Measurements from ENCODE around the gene P2RX6.

Gene P2RX6

DNA sequence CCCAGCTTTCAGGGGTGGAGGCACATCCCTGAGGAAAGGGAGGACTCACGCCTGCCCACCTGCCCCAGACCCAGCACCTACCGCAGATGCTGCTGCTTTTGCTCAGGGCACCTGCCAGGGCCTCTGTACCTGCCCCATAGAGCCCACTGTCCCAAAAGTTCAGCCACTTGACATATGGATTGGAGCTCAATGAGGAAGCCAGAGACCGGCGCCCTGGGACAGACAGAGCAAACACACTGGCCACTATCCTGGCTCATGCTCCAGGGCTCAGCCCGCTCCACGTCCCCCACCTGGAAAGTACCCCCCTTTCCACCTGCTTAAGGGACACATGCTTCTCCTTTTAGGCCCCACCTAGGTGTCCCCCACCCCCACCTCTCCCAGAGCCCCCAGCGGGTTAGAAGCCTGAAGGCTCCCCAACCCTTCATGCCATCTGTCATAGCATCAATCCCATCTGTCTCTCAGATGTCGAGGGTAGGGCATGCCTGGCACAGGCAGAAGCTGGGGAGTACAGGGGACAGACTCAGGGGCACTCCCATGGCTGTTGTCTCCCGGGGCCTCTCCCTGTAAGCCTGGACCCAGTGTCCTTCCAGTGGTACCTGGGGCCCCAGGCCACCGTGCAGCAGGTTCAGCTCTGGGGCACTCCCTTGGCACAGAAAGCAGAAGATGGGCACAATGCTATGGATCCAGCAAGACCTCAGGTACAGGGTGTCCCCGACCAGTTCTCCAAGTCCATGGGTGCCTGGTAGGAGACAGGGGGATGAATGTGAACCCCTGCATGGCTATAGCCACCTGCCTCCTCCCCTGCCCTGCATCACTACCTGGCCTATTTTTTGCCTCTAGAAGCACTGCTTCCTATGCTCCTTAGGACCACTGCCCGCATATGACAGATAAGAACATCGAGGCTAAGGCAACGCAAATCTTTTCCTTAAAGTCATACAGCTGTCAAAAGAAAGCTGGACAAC, 2.2 kb upstream of the P2RX6 start:
- no peak overlapping the region for H3K4me3 ChIP-seq (ENCODE audit: low read depth, low read length)
- TF ChIP-seq, protein P1, sequence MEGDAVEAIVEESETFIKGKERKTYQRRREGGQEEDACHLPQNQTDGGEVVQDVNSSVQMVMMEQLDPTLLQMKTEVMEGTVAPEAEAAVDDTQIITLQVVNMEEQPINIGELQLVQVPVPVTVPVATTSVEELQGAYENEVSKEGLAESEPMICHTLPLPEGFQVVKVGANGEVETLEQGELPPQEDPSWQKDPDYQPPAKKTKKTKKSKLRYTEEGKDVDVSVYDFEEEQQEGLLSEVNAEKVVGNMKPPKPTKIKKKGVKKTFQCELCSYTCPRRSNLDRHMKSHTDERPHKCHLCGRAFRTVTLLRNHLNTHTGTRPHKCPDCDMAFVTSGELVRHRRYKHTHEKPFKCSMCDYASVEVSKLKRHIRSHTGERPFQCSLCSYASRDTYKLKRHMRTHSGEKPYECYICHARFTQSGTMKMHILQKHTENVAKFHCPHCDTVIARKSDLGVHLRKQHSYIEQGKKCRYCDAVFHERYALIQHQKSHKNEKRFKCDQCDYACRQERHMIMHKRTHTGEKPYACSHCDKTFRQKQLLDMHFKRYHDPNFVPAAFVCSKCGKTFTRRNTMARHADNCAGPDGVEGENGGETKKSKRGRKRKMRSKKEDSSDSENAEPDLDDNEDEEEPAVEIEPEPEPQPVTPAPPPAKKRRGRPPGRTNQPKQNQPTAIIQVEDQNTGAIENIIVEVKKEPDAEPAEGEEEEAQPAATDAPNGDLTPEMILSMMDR (IDR thresholded peaks at IDR 0.05; ENCODE audit: low read depth, low read length): no peak

DNA sequence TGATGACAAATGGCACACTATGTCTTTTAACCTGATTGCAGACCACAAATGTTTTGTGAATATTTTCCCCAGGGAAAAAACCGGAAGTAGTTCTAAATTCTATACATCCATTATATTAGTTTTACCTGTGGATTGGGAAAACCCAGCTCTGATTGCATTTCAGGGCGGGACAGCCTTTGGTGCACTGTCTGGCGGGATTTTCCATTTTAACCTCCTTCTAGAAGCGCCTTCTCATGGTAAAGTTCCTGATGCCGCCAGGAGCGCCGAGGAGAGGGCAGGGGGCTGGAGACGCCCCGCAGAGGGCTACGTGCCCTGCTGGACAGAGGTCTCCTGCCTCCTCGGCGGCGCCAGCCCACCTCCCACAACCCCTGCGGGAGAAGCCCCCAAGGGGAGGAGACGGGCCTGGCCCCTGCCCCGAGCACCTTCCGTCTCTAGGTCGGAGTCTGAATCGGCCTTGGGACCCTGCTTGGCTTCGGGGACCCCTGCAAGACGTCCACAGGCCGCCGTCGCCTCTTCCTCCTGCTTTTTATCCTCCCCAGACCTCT, 1.2 kb upstream of the P2RX6 start:
- TF ChIP-seq, protein P1 (IDR thresholded peaks at IDR 0.05; ENCODE audit: low read depth, low read length): no peak
- H3K4me3 ChIP-seq (ENCODE audit: low read depth, low read length): peak overlapping the region; percentile 57

DNA sequence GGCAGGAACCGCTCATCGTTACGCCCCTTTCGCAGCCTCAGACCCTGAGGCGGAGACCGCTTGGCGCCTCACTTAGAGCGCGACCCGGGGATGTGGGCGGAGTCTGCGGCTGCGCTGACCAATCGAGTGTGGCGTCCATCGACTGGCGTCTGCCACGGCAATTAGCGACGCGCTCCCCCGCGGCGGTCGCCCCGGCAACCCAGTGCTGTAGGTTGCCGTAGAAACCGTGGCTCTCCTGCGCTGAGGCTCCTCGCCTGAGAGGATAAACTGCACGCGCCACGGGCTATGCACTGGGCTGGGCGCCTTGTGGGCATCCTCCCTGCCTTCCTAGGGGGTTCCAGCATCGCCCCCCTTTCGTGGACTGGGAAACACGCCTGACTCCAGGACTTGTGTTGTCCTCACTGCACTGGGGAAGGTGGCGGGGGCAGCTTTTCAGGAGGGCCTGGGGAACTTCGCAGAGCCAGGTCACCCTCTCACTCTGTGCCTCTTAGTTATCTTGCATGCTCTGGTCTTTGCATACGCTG, 701 bp upstream of the P2RX6 start:
- peak overlapping the region; percentile 57 for H3K4me3 ChIP-seq (ENCODE audit: low read depth, low read length)
- TF ChIP-seq, protein P1 (IDR thresholded peaks at IDR 0.05; ENCODE audit: low read depth, low read length): no peak

DNA sequence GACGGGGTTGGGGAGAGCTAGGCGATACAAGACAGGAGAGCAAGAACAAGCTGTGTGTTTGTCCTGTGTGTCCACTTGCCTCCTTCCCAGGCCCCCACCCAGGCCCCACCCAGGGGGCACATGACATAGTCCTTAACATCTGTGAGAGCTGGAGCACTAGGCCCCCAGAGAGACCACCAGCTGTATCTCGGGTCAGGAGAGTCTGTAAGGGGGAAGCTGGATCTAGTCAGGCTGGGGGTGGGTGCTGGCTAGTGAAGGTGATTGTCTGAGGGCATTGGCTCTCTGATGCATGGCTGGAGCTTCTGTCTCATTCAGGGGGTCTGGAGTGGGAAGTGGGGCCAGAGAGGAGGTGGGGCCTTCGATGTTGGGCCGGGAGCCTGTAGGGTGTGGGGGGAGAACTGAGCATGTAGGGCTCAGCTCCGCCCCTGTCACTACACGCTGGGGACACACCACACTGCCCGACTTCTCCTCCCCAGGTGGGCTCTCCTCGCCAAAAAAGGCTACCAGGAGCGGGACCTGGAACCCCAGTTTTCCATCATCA, 571 bp downstream of the P2RX6 start:
- TF ChIP-seq, protein P1 (IDR thresholded peaks at IDR 0.05; ENCODE audit: low read depth, low read length): no peak
- H3K4me3 ChIP-seq (ENCODE audit: low read depth, low read length): no peak overlapping the region

DNA sequence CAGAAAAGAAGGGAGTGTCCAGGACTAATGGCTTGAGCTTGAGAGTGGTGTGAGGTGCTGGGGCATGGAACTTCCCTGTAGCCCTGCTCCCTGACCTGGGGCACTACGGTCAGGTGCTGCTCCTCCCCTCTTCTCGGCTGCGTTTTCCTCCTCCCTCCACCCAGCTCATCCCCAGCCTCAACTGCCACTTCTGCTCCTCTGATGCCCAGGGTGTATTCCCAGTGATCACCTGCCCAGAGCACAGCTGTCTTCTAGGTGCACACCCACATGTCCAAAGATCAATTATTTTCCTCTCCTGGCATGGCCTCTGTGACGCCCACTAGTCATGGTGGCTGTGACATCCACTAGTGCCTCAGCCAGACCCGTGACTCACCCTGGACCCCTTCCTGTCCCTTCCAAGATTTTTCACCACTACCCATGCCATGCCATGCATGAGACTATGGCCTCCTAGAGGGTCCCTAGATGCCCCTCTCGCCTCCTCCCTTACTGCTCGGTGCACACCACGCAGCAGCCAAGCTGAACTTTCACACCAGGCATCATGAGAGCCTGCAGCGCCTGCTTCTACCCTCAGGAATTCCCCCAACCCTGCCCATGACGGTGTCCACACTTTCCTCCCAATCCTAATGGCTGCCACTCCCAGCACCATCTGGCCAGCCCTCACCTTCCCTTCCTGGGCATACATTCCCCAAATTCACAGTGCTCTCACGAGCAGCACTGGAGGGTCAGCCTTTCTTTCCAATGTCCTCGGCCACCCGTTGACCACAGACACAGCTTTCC, 1.9 kb downstream of the P2RX6 start:
- no peak overlapping the region for H3K4me3 ChIP-seq (ENCODE audit: low read depth, low read length)
- TF ChIP-seq, protein P1 (IDR thresholded peaks at IDR 0.05; ENCODE audit: low read depth, low read length): no peak

DNA sequence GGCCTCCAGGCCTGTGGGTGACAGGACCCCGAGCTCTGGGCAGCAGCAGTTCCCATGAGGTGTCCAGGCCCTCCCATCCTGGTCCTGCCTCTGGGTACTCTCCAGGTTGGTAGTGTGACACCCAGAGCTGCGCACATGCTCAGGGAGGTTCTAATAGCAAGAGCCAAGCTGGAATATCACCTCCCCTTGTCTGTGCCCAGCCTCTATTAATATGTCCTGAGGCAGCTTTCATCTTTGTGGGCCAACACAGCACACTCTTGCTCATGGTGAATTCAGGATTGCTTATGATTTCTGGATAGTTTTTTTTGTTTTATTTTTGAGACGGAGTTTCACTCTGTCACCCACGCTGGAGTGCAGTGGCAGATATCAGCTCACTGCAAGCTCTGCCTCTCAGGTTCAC, 3.3 kb downstream of the P2RX6 start:
- TF ChIP-seq, protein P1 (IDR thresholded peaks at IDR 0.05; ENCODE audit: low read depth, low read length): no peak
- no peak overlapping the region for H3K4me3 ChIP-seq (ENCODE audit: low read depth, low read length)

Measured in WI38 (cell line).